NK-92 (cell line): ENCODE data around the gene DCHS2.

Experiments used
- DNase-seq: peaks from one replicate; lab custom pipeline; 2025; ENCODE audit not compliant: unreplicated experiment; lab: John Stamatoyannopoulos, UW

DCHS2 gene

GRCh38 chr4:154455111-154455510 lies 36.5 kb downstream of the DCHS2 start:
- DNase-seq = no peak

GRCh38 chr4:154454710-154455109 lies 36.9 kb downstream of the DCHS2 start:
- no peak for DNase-seq

- no peak for DNase-seq
These were observed 38.7 kb downstream of the DCHS2 start for GRCh38 chr4:154452798-154453346.

GRCh38 chr4:154450966-154451365 lies 40.6 kb downstream of the DCHS2 start:
- DNase-seq = no peak

- DNase-seq = no peak
These were observed 46.6 kb downstream of the DCHS2 start for GRCh38 chr4:154444958-154445357.

- DNase-seq = no peak
These were observed 49.6 kb downstream of the DCHS2 start for GRCh38 chr4:154441982-154442381.

GRCh38 chr4:154441124-154441523 lies 50.5 kb downstream of the DCHS2 start:
- DNase-seq = no peak

GRCh38 chr4:154439224-154439623 lies 52.4 kb downstream of the DCHS2 start:
- no peak for DNase-seq

GRCh38 chr4:154435895-154436294 lies 55.7 kb downstream of the DCHS2 start:
- DNase-seq = no peak

- DNase-seq = no peak
These were observed 58.1 kb downstream of the DCHS2 start for GRCh38 chr4:154433543-154433942.

GRCh38 chr4:154429176-154429575 lies 62.4 kb downstream of the DCHS2 start:
- DNase-seq = no peak

- no peak for DNase-seq
These were observed 64.5 kb downstream of the DCHS2 start for GRCh38 chr4:154427149-154427548.

GRCh38 chr4:154425514-154425913 lies 66.1 kb downstream of the DCHS2 start:
- DNase-seq = no peak

- no peak for DNase-seq
These were observed 66.7 kb downstream of the DCHS2 start for GRCh38 chr4:154424810-154425484.

- no peak for DNase-seq
These were observed 69.4 kb downstream of the DCHS2 start for GRCh38 chr4:154422152-154422551.

- no peak for DNase-seq
These were observed 70.0 kb downstream of the DCHS2 start for GRCh38 chr4:154421618-154422017.

- DNase-seq = no peak
These were observed 74.3 kb downstream of the DCHS2 start for GRCh38 chr4:154417373-154417673.

GRCh38 chr4:154416190-154416547 lies 75.4 kb downstream of the DCHS2 start:
- DNase-seq = no peak

- DNase-seq = no peak
These were observed 76.3 kb downstream of the DCHS2 start for GRCh38 chr4:154415313-154415712.

GRCh38 chr4:154414796-154415195 lies 76.8 kb downstream of the DCHS2 start:
- DNase-seq = no peak

- no peak for DNase-seq
These were observed 77.2 kb downstream of the DCHS2 start for GRCh38 chr4:154414371-154414770.

- no peak for DNase-seq
These were observed 84.2 kb downstream of the DCHS2 start for GRCh38 chr4:154407443-154407842.

- DNase-seq = no peak
These were observed 85.4 kb downstream of the DCHS2 start for GRCh38 chr4:154406018-154406795.
